Muscle of leg (tissue), 16 donors: Measurements from ENCODE around the gene RNF115. TPM values are rescaled to one million over a fixed set of nuclear protein-coding genes. Genes with fewer than 3 reads are reported as not detected.

Experiments used
- DNase-seq: peaks from one replicate; pipeline ENCODE4 v3.0.0; 2013
- H3K27ac ChIP-seq: one replicate; pipeline ENCODE4 v1.5.1; 2013; ENCODE audit warnings: mild to moderate bottlenecking, low read length, control low read depth
- H3K27me3 ChIP-seq: one replicate; pipeline ENCODE4 v1.6.1; 2013; ENCODE audit warnings: low read length; ENCODE audit not compliant: control insufficient read depth, insufficient read depth
- H3K36me3 ChIP-seq: one replicate; pipeline ENCODE4 v1.6.1; 2013; ENCODE audit warnings: low read length; ENCODE audit not compliant: control insufficient read depth, insufficient read depth
- H3K4me1 ChIP-seq: one replicate; pipeline ENCODE4 v1.6.1; 2013; ENCODE audit warnings: low read length; ENCODE audit not compliant: control insufficient read depth, insufficient read depth
- H3K4me3 ChIP-seq: one replicate; pipeline ENCODE4 v1.5.1; 2013; ENCODE audit warnings: low read length, control low read depth
- H3K9me3 ChIP-seq: replicated peaks from 2 replicates; pipeline ENCODE4 v1.6.1; 2013; ENCODE audit warnings: low read depth, low read length; ENCODE audit not compliant: control insufficient read depth
- WGBS: methylation state at CpG from one replicate; pipeline ENCODE4 v1.1.5; 2013; ENCODE audit warnings: missing lambda C conversion rate; ENCODE audit not compliant: insufficient coverage; 5-methylcytosine and 5-hydroxymethylcytosine counted together
- long read RNA-seq, 11 donors: transcript quantifications; one replicate each; lab custom pipeline, GENCODE V29; 2026
- polyA plus RNA-seq, 8 donors: library from polyadenylated mRNA; unstranded; fragments of 120-200 nt; gene quantifications; one replicate each; pipeline versions ENCODE4 v1.2.1 to v1.2.3, GENCODE V29; 2013; ENCODE audit warnings: inconsistent platforms in 1 of 8, low replicate concordance in 1 of 8; ENCODE audit not compliant: insufficient read length in 8 of 8, insufficient read depth in 1 of 8
- total RNA-seq: library from RNA; stranded (reverse); fragments of 120-200 nt; gene quantifications from one replicate; pipeline ENCODE4 v1.2.4, GENCODE V29; 2013

Gene RNF115
- total RNA-seq (13.7 TPM), polyA plus RNA-seq (10 to 100 TPM; 10.8 to 18.8 (median 13.3) TPM)
- long read RNA-seq, donor 1, full-length matches to known transcripts, result 2 of 2 reads
- long read RNA-seq, donor 1, partial matches to known transcripts, result 0 of 2 reads
- long read RNA-seq, donor 1, other reads (novel, unspliced or antisense), result 0 of 2 reads
- long read RNA-seq, donor 2, result 0 reads
- long read RNA-seq, donor 3, full-length matches to known transcripts, result 7 of 13 reads
- long read RNA-seq, donor 3, partial matches to known transcripts, result 6 of 13 reads
- long read RNA-seq, donor 3, other reads (novel, unspliced or antisense), result 0 of 13 reads
- long read RNA-seq, donor 4, full-length matches to known transcripts, result 5 of 5 reads
- long read RNA-seq, donor 4, partial matches to known transcripts, result 0 of 5 reads
- long read RNA-seq, donor 4, other reads (novel, unspliced or antisense), result 0 of 5 reads
- long read RNA-seq, donor 5, full-length matches to known transcripts, result 6 of 26 reads
- long read RNA-seq, donor 5, partial matches to known transcripts, result 20 of 26 reads
- long read RNA-seq, donor 5, other reads (novel, unspliced or antisense), result 0 of 26 reads
- long read RNA-seq, donor 6, full-length matches to known transcripts, result 10 of 10 reads
- long read RNA-seq, donor 6, partial matches to known transcripts, result 0 of 10 reads
- long read RNA-seq, donor 6, other reads (novel, unspliced or antisense), result 0 of 10 reads
- long read RNA-seq, donor 7, full-length matches to known transcripts, result 2 of 28 reads
- long read RNA-seq, donor 7, partial matches to known transcripts, result 20 of 28 reads
- long read RNA-seq, donor 7, other reads (novel, unspliced or antisense), result 6 of 28 reads
- long read RNA-seq, donor 8, full-length matches to known transcripts, result 3 of 3 reads
- long read RNA-seq, donor 8, partial matches to known transcripts, result 0 of 3 reads
- long read RNA-seq, donor 8, other reads (novel, unspliced or antisense), result 0 of 3 reads
- long read RNA-seq, donor 9, full-length matches to known transcripts, result 2 of 2 reads
- long read RNA-seq, donor 9, partial matches to known transcripts, result 0 of 2 reads
- long read RNA-seq, donor 9, other reads (novel, unspliced or antisense), result 0 of 2 reads
- long read RNA-seq, donor 10, full-length matches to known transcripts, result 5 of 36 reads
- long read RNA-seq, donor 10, partial matches to known transcripts, result 14 of 36 reads
- long read RNA-seq, donor 10, other reads (novel, unspliced or antisense), result 17 of 36 reads
- long read RNA-seq, donor 11, full-length matches to known transcripts, result 2 of 2 reads
- long read RNA-seq, donor 11, partial matches to known transcripts, result 0 of 2 reads
- long read RNA-seq, donor 11, other reads (novel, unspliced or antisense), result 0 of 2 reads

DNA sequence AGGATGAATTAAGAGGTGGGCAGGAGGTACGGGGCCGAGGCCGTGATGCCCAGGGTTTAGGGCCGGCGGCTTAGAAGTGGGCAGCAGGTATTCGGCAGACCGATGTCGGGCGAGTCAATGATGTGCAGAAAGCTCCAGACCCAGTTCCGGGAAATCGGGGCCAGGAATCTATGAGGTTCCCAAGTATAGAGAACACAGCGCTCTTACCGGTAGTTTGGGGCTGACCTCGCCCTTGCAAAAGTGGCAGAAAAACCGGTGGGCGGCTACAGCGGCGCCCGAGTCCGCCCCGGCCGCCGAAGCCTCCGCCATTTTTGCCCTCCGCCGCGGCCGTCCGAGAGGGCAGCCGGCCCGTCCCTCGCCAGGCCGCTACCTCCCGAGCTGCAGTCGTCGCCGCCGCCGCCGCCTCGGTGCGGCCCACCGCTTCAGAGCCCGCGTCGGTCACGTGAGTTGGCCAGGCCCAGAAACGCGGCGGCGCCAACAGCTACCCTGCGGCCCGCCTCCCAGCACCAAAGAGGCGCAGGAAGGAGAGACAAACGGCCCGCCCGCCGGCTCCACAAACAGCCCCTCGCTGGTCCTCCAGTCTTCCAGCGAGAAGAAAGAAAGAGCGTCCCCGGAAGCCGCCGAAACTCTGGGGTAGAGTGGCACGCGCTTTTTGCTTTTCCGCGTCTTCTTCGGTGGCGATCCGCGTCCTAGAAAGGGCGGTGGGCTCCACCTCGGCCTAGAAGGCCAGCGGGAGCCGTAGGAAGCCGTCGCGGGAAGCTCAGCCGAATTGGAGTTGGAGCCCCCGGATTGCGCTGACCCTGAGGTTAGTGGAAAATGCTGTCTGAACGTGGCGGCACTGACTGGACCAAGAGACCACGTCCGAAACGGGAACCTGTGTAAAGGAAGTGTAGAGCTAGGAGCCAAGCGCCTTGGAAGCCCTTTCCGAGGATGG is at the start of gene RNF115, which contains the start of gene POLR3C:
Gene RNF115, minus strand, starts transcription at position 531 of the 934 bp plus-strand sequence. Its CDS starts 222 bp downstream, at position 309.
Gene POLR3C, plus strand, starts transcription at position 636 of the 934 bp plus-strand sequence. CDS start 1,577 bp downstream, outside the sequence.
- WGBS, result under 1% methylated on average over 89 of the region's 89 CpGs
- peaks cover 3% of the 10 kb centered on the region for H3K4me1 ChIP-seq
- H3K27ac ChIP-seq, result peak within 1 kb of the TSS; percentile 96
- H3K36me3 ChIP-seq, result peaks cover 23% of the 10 kb centered on the region
- no peaks in the 10 kb centered on the region for H3K9me3 ChIP-seq
- peak; percentile 97 for DNase-seq
- peak within 1 kb of the TSS; percentile 94 for H3K4me3 ChIP-seq
- no peaks in the 10 kb centered on the region for H3K27me3 ChIP-seq

DNA sequence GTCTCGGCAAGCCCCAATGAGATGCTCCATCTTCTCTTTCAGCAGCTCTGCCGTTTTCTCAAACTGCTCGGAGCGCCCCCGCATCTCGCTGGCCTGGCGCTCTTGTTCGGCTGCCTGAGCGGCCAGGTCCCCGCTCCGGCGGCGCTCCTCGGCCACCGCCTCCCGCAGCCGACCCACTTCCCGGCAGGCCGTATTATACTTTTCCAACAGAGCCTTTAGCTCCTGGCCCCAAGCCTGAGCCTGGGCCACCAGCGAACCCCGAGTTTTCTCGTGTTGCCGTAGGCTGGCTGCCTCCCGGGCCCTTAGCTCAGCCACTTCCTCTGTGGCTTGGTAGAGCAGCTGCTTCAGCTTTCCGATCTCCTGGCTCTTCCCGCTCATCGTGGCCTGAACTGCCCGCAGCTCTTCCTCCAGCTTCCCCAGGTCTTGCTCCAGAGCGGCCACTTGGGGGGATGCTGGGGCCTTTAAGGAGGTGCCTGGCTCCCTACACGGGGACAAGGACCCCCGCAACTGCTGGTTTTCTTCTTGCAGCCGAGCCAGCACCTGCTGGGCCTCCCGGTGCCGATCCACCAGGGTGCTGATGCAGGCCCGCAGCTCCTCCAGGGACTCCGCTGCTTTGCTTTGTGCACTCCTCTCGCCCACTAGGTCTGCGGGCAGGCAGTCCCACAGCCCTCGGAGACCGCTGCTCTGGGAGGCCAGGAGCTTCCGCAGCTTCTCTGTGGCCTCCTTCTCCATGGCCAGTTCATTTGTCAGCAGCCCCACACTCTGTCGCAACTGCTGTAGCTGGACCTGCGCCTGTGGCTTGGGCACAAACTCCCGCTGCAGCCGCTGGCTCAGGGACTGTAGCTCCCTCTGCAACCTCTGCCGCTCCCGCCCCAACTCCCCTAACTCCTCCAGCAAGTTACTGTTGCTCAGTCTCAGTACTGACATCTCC is 48.4 kb upstream of the RNF115 start:
- H3K27me3 ChIP-seq, result peaks cover 22% of the 10 kb centered on the region
- peak; percentile 75 for DNase-seq
- peaks cover 4% of the 10 kb centered on the region for H3K36me3 ChIP-seq
- H3K4me3 ChIP-seq, result peak overlapping the region; percentile 46
- no peaks in the 10 kb centered on the region for H3K9me3 ChIP-seq
- WGBS, result 11% methylated on average over 44 of the region's 47 CpGs
- H3K4me1 ChIP-seq, result peaks cover 17% of the 10 kb centered on the region
- H3K27ac ChIP-seq, result peak overlapping the region; percentile 88

DNA sequence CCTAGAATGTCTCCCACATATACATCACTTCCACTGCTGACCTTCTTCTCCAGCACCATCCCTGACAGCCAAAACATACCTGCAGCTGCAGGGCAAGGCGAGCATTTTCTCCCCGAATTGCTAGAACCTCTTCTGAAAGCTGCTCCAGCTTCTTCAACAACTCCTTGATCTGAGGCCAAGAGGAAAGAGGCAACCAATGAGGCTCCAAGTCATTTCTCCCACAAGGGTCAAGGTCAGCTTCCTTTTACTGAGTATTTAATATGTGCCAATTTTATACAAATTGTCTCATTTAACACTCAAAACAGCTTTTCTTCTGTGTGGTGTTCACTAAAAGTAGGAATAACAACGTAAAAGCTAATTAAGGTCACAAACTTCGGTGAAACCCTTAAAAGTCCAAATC is 44.3 kb upstream of the RNF115 start:
- Histone ChIP-seq H3K4me3 (no peak overlapping the region), H3K27ac (no peak overlapping the region), H3K9me3 (no peaks in the 10 kb centered on the region), H3K4me1 (peaks cover 23% of the 10 kb centered on the region), H3K27me3 (peaks cover 12% of the 10 kb centered on the region), H3K36me3 (peaks cover 8% of the 10 kb centered on the region)
- 80% methylated on average over 2 of the region's 4 CpGs for WGBS
- DNase-seq, result no peak

DNA sequence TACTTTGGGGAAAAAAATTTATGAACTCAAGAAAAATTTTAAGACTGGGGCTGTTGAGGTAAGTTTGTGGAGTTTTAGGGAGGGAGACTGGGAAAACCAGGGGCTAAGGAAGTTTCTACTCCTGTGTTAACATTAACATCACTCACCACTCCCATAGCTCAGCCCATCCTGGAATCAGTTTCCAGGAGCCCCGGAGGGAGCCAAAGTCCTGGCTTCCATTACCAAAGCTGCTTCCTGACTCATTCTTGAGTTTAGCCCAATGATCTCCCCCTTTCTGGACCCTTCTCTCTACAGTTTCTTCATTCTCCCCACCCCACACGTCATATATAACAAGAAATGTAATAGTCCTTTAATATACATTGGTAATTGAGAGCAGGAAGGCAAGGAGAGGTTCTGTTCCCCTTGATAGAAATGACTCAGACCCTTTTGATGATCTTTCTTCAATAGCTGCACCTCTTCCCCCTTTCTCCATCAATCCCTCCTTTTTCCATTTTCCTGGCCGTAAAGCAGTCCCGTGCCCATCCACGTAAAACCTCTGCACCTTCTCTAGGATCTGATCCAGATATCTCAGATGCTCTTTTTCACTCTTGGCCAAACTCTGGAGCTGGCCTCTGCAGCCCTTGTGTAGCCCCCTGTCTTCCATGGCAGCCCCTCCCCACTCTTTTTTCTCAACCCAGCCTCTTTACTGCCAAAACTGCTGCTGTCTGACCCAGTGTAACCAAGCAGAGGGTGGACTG is 39.6 kb upstream of the RNF115 start:
- peak overlapping the region; percentile 87 for H3K27ac ChIP-seq
- H3K36me3 ChIP-seq, result peaks cover 8% of the 10 kb centered on the region
- H3K4me1 ChIP-seq, result peaks cover 11% of the 10 kb centered on the region
- H3K27me3 ChIP-seq, result peaks cover 4% of the 10 kb centered on the region
- H3K9me3 ChIP-seq, result no peaks in the 10 kb centered on the region
- 38% methylated on average over 4 of the region's 5 CpGs for WGBS
- DNase-seq, result peak; percentile 96
- no peak overlapping the region for H3K4me3 ChIP-seq

DNA sequence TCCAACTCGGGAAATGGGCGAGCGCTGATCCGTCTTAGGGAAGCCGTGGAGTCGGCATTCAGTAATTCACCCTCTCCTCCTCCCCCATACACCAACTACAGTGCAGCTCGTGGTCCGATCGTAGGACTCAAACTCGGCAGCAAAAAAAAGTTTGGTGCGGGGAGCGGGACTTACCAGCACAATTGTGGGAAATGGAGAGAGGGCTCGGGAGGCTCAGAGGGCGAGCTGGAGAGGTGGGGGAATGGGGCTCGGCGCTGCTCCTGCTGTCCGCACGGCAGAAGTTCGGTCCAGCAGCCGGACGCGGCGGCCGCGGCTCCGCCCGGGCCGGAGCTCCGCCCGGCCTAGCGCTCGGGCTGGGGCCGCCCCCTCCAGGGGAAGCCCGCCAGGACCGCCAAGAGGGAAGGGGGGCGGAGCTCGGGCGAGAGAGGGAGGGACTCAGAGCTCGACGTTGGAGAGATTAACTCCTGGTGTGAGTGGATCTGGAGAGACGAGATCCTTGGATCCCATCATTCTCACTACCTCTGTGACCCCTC is 35.7 kb upstream of the RNF115 start:
- Histone ChIP-seq H3K27me3 (no peaks in the 10 kb centered on the region), H3K9me3 (no peaks in the 10 kb centered on the region), H3K4me1 (peaks cover 21% of the 10 kb centered on the region), H3K4me3 (peak overlapping the region; percentile 95), H3K27ac (peak overlapping the region; percentile 99), H3K36me3 (peaks cover 29% of the 10 kb centered on the region)
- 1% methylated on average over 30 of the region's 41 CpGs for WGBS
- DNase-seq, result peak; percentile 98

DNA sequence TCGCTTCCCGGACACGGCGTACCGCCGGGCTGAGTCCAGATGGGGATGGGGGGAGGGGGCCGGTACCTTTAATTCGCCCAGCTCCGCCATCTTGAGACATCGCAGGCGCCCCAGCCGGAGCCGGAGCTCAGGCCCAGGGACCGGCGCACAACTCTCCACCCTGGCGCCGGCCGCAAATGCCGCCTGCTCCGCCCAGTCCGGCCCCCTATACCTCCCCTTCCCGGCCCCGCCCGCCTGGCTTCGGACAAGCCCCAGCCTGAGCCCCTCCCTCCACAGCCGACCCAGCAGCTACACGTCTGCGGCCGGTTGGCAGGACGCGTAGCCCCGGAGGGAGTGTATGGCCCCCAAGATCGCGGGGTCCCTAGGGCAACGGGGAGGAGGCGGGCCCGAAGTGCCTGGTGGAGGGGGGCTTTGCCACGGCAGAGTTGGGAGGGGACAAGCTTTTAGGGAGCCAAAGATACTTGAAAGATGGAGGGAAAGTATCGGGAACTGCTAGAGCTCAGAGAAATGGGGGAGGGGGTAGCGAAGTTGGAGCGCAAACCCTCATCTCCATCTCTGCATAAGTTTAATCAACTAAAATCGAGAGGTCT is 35.1 kb upstream of the RNF115 start, which contains the start of gene PIAS3:
Gene PIAS3, minus strand, starts transcription at position 181 of the 590 bp plus-strand sequence. Its CDS starts 91 bp downstream, at position 90.
- H3K27ac ChIP-seq, result peak within 1 kb of the TSS; percentile 99
- 0% methylated on average over 29 of the region's 42 CpGs for WGBS

DNA sequence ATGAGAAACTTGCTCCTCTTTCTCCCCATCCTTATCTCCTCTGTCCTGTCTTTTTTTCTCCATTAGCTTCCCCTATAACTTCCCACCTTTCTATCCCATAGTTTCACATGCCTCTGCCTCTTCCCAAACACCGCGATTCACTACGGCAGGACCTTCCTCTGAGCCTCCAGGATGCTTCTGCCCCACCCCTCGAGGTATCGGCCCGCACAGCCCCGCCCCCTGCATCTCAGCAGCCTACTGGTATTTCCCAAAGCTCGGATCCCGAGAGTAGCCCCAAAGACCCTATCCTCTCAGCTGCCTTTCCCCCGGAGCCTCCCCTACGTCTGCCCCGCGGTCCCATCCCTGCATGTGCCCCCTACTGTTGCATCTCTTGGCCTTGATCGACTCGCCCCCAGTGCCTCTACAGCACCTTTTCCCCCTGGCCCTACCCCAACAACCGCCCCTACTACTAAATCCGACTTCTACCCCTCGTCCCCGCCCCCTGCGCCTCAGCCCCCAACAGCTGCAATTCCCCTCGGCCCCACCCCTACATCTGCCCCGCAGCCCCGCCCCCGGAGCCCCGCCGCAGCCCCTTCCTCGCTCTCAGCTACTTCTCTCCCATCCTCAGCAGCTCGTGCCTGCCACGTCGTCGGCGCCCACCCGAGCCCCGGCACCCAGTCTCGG is 34.5 kb upstream of the RNF115 start:
- Histone ChIP-seq H3K27ac (peak overlapping the region; percentile 99), H3K4me1 (peaks cover 15% of the 10 kb centered on the region), H3K9me3 (no peaks in the 10 kb centered on the region), H3K36me3 (peaks cover 41% of the 10 kb centered on the region), H3K4me3 (peak overlapping the region; percentile 95), H3K27me3 (no peaks in the 10 kb centered on the region)
- 0% methylated on average over 19 of the region's 35 CpGs for WGBS
- DNase-seq, result no peak

More for the DNA sequence above, 35.1 kb upstream of the RNF115 start, which contains the start of gene PIAS3:
- no peaks in the 10 kb centered on the region for H3K27me3 ChIP-seq
- DNase-seq, result peak; percentile 99
- peaks cover 35% of the 10 kb centered on the region for H3K36me3 ChIP-seq
- no peaks in the 10 kb centered on the region for H3K9me3 ChIP-seq
- H3K4me1 ChIP-seq, result peaks cover 21% of the 10 kb centered on the region
- H3K4me3 ChIP-seq, result peak within 1 kb of the TSS; percentile 95
